SU-DHL-6 (cell line): ENCODE data around the gene DNASE1L2.

Experiments used
- H2AFZ ChIP-seq: fragments of 200-600 bp; sonication (generic); 2 replicates; pipeline ENCODE4 v1.6.1; 2014; ENCODE audit warnings: low read depth, mild to moderate bottlenecking, moderate library complexity, mixed read lengths, antibody characterized with exemption, low read length; ENCODE audit not compliant: severe bottlenecking
- H3F3A ChIP-seq: fragments of 200-600 bp; shearing (Covaris generic); 2 replicates; pipeline ENCODE4 v1.6.0; 2016; ENCODE audit warnings: antibody characterized with exemption, mild to moderate bottlenecking; ENCODE audit not compliant: insufficient read depth
- H3K27ac ChIP-seq: fragments of 200-600 bp; sonication (generic); 2 replicates; pipeline ENCODE4 v1.5.1; 2016; ENCODE audit warnings: low read depth, mild to moderate bottlenecking, low read length, moderate library complexity, mixed read lengths
- H3K27me3 ChIP-seq: fragments of 200-600 bp; sonication (generic), shearing (Covaris generic); 2 replicates; pipeline ENCODE4 v1.6.0; 2014; ENCODE audit warnings: mild to moderate bottlenecking, low read length
- H3K36me3 ChIP-seq: fragments of 200-600 bp; sonication (generic); 2 replicates; pipeline ENCODE4 v1.6.1; 2014; ENCODE audit warnings: mild to moderate bottlenecking, low read length, mixed read lengths
- H3K4me2 ChIP-seq: fragments of 300-600, 200-600 bp; shearing (Covaris generic), sonication (generic); 2 replicates; pipeline ENCODE4 v1.6.0; 2014; ENCODE audit warnings: low read length, low read depth, mild to moderate bottlenecking; ENCODE audit not compliant: poor library complexity, severe bottlenecking
- H3K4me3 ChIP-seq: fragments of 200-600 bp; sonication (generic); 2 replicates; pipeline ENCODE4 v1.5.1; 2014; ENCODE audit warnings: antibody characterized with exemption, low read length, mild to moderate bottlenecking, mixed read lengths; ENCODE audit not compliant: insufficient read depth, poor library complexity, severe bottlenecking
- H3K79me2 ChIP-seq: fragments of 200-600 bp; sonication (generic); 2 replicates; pipeline ENCODE4 v1.6.1; 2014; ENCODE audit warnings: mild to moderate bottlenecking, low read length, moderate library complexity; ENCODE audit not compliant: insufficient read depth
- H3K9ac ChIP-seq: fragments of 200-600 bp; sonication (generic); 2 replicates; pipeline ENCODE4 v1.7.0; 2014; ENCODE audit warnings: mild to moderate bottlenecking, low read length
- H3K9me2 ChIP-seq: fragments of 200-600 bp; sonication (generic); replicated peaks from 2 replicates; pipeline ENCODE4 v1.6.1; 2014; ENCODE audit warnings: low read length; ENCODE audit not compliant: insufficient read depth
- H3K9me3 ChIP-seq: fragments of 200-600 bp; sonication (generic); 2 replicates; pipeline ENCODE4 v1.6.1; 2014; ENCODE audit warnings: low read length, mixed read lengths; ENCODE audit not compliant: insufficient read depth
- H4K20me1 ChIP-seq: fragments of 200-600 bp; sonication (generic); 2 replicates; pipeline ENCODE4 v1.6.1; 2014; ENCODE audit warnings: low read depth, mild to moderate bottlenecking, antibody characterized with exemption, low read length, moderate library complexity, mixed read lengths
- CTCF ChIP-seq: fragments of 200-600 bp; sonication (generic); IDR thresholded peaks from one replicate; pipeline ENCODE4 v1.5.1; 2017; ENCODE audit warnings: antibody characterized with exemption, mild to moderate bottlenecking, low read length, moderate library complexity; ENCODE audit not compliant: insufficient read depth, poor library complexity, severe bottlenecking
- EZH2phosphoT487 ChIP-seq: fragments of 200-600 bp; sonication (generic), shearing (Covaris generic); conservative IDR thresholded peaks from 2 replicates; pipeline ENCODE4 v1.6.1; 2018; ENCODE audit warnings: mild to moderate bottlenecking, antibody characterized with exemption, low read length, moderate library complexity, mixed read lengths

DNASE1L2 gene

GRCh38 chr16:2208308-2208707 is 27.9 kb upstream of the DNASE1L2 start:
- Histone ChIP-seq H2AFZ (no peak overlapping the region), H3K27ac (no peak overlapping the region), H3K79me2 (peaks cover 16% of the 10 kb centered on the region), H3F3A (peaks cover 7% of the 10 kb centered on the region; the same call in 1 of the 2 replicates), H3K4me3 (no peak overlapping the region), H4K20me1 (no peaks in the 10 kb centered on the region), H3K9ac (no peak overlapping the region), H3K9me3 (no peaks in the 10 kb centered on the region), H3K4me2 (no peak overlapping the region), H3K36me3 (no peaks in the 10 kb centered on the region), H3K9me2 (no peaks in the 10 kb centered on the region), H3K27me3 (no peaks in the 10 kb centered on the region)
- TF ChIP-seq CTCF (no peak), EZH2phosphoT487 (no peak)

GRCh38 chr16:2208772-2209171 is 27.5 kb upstream of the DNASE1L2 start:
- no peak overlapping the region for H3K4me2 ChIP-seq
- H3K27me3 ChIP-seq: no peaks in the 10 kb centered on the region
- H3K9me2 ChIP-seq: no peaks in the 10 kb centered on the region
- no peaks in the 10 kb centered on the region for H4K20me1 ChIP-seq
- H3K9ac ChIP-seq: no peak overlapping the region
- no peaks in the 10 kb centered on the region for H3K36me3 ChIP-seq
- H3F3A ChIP-seq: peaks cover 7% of the 10 kb centered on the region; the same call in 1 of the 2 replicates
- no peak overlapping the region for H2AFZ ChIP-seq
- H3K27ac ChIP-seq: no peak overlapping the region
- peaks cover 21% of the 10 kb centered on the region for H3K79me2 ChIP-seq
- H3K4me3 ChIP-seq: no peak overlapping the region
- H3K9me3 ChIP-seq: no peaks in the 10 kb centered on the region
- TF ChIP-seq EZH2phosphoT487: no peak

- TF ChIP-seq CTCF (no peak), EZH2phosphoT487 (no peak)
- Histone ChIP-seq H3K79me2 (peaks cover 26% of the 10 kb centered on the region), H3K36me3 (no peaks in the 10 kb centered on the region), H3K4me2 (no peak overlapping the region), H3K27me3 (no peaks in the 10 kb centered on the region), H4K20me1 (no peaks in the 10 kb centered on the region), H2AFZ (no peak overlapping the region), H3K9me3 (no peaks in the 10 kb centered on the region), H3K9me2 (no peaks in the 10 kb centered on the region), H3K4me3 (no peak overlapping the region), H3K9ac (no peak overlapping the region), H3K27ac (no peak overlapping the region), H3F3A (peaks cover 7% of the 10 kb centered on the region; the same call in 1 of the 2 replicates)
Measured at GRCh38 chr16:2209258-2210008, 26.8 kb upstream of the DNASE1L2 start.

GRCh38 chr16:2210009-2210332 is 26.3 kb upstream of the DNASE1L2 start:
- no peak overlapping the region for H3K27ac ChIP-seq
- no peak overlapping the region for H3K4me2 ChIP-seq
- no peaks in the 10 kb centered on the region for H4K20me1 ChIP-seq
- H3K9ac ChIP-seq: no peak overlapping the region
- H3K9me2 ChIP-seq: no peaks in the 10 kb centered on the region
- H3K27me3 ChIP-seq: no peaks in the 10 kb centered on the region
- H3K9me3 ChIP-seq: no peaks in the 10 kb centered on the region
- no peak overlapping the region for H3K4me3 ChIP-seq
- peaks cover 7% of the 10 kb centered on the region; the same call in 1 of the 2 replicates for H3F3A ChIP-seq
- H3K36me3 ChIP-seq: no peaks in the 10 kb centered on the region
- no peak overlapping the region for H2AFZ ChIP-seq
- TF ChIP-seq EZH2phosphoT487 (no peak), CTCF (no peak)
- H3K79me2 ChIP-seq: peaks cover 26% of the 10 kb centered on the region
